ENCODE measurements around the gene SELPLG. TPM values are rescaled to one million over a fixed set of nuclear protein-coding genes. Genes with fewer than 3 reads are reported as not detected.
"Not testable (repeated sequence)": the region's sequence is repeated elsewhere in the genome, so short reads cannot be mapped to it uniquely, and the experiment has no call there.

SELPLG gene
- total RNA-seq, 1 donor from 2014 or later: 0.51 TPM

- Mint-ChIP-seq H3K36me3 (ENCODE audit: low read depth) (no peaks in the 10 kb centered on the region), H3K27me3 (ENCODE audit: low read depth) (peaks cover 4% of the 10 kb centered on the region), H3K4me1 (peaks cover 8% of the 10 kb centered on the region), H3K4me3 (no peak overlapping the region), H3K9me3 (peaks cover 5% of the 10 kb centered on the region), H3K27ac (ENCODE audit: unreplicated experiment) (no peak overlapping the region)
- DNase-seq (ENCODE audit: low read depth, low spot score): no peak
- TF ChIP-seq CTCF (conservative IDR thresholded peaks at IDR 0.05): no peak
Observed at GRCh38 chr12:108619369-108620160, 14.1 kb downstream of the SELPLG start.

DNA sequence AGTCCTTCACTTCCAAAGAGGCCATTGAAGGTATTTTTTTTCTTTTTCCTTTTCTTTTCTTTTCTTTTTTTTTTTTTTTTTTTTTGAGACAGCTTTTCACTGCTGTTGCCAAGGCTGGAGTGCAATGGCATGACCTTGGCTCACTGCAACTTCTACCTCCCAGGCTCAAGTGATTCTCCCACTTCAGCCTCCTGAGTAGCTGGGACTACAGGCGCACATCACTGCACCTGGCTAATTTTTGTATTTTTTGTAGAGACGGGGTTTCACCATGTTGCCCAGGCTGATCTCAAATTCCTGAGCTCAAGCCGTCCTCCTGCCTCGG, 14.8 kb downstream of the SELPLG start:
- not testable (repeated sequence) for H3K4me1 Mint-ChIP-seq; DNase-seq (ENCODE audit: low read depth, low spot score); H3K4me3 Mint-ChIP-seq; H3K27ac Mint-ChIP-seq (ENCODE audit: unreplicated experiment); H3K9me3 Mint-ChIP-seq; H3K27me3 Mint-ChIP-seq (ENCODE audit: low read depth); H3K36me3 Mint-ChIP-seq (ENCODE audit: low read depth)

GRCh38 chr12:108618079-108618952, 15.4 kb downstream of the SELPLG start:
- TF ChIP-seq CTCF (conservative IDR thresholded peaks at IDR 0.05): peak; percentile 99
- Mint-ChIP-seq H3K27me3 (ENCODE audit: low read depth) (peaks cover 4% of the 10 kb centered on the region), H3K4me1 (peaks cover 8% of the 10 kb centered on the region), H3K27ac (ENCODE audit: unreplicated experiment) (peak overlapping the region; percentile 83), H3K4me3 (no peak overlapping the region), H3K9me3 (peaks cover 5% of the 10 kb centered on the region), H3K36me3 (ENCODE audit: low read depth) (no peaks in the 10 kb centered on the region)
- DNase-seq (ENCODE audit: low read depth, low spot score): peak; percentile 73

DNA sequence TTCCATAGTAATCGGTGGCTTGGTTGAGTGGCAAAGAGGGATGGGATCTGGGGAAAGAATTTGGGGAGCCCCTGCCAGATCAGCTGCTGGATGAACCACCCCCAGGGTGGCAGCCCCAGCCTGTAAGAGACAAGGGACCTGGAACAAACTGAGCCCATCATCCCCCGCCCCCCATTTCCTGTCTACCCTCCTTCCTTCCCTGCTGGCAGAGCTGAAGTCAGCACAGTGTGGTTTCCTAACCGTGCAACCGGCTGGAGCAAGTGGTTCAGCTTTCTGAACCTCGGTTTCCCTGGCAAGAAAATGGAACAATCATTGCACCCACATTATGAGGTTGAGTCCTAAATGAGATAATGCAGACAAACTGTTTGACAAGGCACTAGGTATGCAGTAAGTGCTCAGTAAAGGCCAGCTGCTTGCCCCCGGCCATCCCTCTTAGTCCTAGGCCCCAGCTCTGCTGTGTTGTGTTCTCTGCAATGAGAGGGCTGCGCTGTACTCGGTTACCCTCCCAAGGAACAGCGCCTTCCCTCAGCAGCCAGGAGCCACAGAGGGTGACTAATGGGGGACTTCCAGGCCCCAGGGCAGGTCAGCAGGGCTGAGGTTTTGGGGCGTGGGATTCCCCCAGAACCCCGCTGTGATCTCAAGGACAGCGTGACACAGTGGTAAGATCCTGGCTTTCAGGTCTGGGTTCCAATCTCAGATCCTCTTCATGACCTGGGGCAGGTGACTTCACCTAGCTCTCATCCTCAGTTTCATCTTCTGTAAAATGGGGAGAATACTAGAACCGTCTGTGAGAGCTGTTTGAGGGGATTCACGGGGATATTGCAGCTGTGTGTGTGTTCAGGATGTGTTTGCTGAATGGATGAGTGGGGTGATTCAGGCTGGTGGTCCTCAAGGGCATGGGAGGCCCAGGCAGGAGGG, 16.5 kb downstream of the SELPLG start:
- Mint-ChIP-seq H3K27ac (ENCODE audit: unreplicated experiment) (peak overlapping the region; percentile 89), H3K27me3 (ENCODE audit: low read depth) (peaks cover 4% of the 10 kb centered on the region), H3K4me1 (peaks cover 3% of the 10 kb centered on the region), H3K36me3 (ENCODE audit: low read depth) (no peaks in the 10 kb centered on the region), H3K9me3 (peaks cover 3% of the 10 kb centered on the region), H3K4me3 (no peak overlapping the region)
- no peak for TF ChIP-seq CTCF (conservative IDR thresholded peaks at IDR 0.05)
- DNase-seq (ENCODE audit: low read depth, low spot score): no peak

DNA sequence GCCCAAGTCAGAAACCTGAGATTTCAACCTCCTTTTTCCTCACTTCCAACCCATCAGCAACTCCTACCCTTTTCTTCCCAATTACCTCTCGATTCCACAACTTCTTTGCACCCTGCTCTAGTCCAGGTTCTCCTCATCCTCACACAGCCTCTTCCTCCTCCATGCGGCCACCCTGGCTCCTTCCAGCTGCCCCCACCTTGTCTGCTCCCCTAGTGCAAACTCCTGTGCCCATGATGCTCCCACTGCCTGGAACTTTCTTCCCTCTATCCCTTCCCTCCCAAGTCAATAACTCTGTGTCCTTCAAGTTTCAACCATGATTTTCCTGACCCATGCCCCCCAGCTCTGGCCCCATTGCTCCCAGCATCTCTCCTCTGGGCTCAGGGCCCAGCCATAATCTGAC, 17.3 kb downstream of the SELPLG start:
- Mint-ChIP-seq H3K36me3 (ENCODE audit: low read depth) (no peaks in the 10 kb centered on the region), H3K27ac (ENCODE audit: unreplicated experiment) (peak overlapping the region; percentile 89), H3K4me3 (no peak overlapping the region), H3K9me3 (peaks cover 3% of the 10 kb centered on the region), H3K27me3 (ENCODE audit: low read depth) (peaks cover 4% of the 10 kb centered on the region), H3K4me1 (peaks cover 7% of the 10 kb centered on the region)
- TF ChIP-seq CTCF (conservative IDR thresholded peaks at IDR 0.05): no peak
- no peak for DNase-seq (ENCODE audit: low read depth, low spot score)
